Fibroblast of villous mesenchyme (primary cell): ENCODE results near the gene CD274. TPM values are rescaled to one million over a fixed set of nuclear protein-coding genes. Genes with fewer than 3 reads are reported as not detected.
"Not testable (repeated sequence)": the region's sequence is repeated elsewhere in the genome, so short reads cannot be mapped to it uniquely, and the experiment has no call there.

ENCODE experiments used
- DNase-seq: peaks from one replicate; pipeline ENCODE4 v3.0.0-alpha.2; 2010; ENCODE audit warnings: low read depth
- H3K4me3 ChIP-seq: 2 replicates; pipeline ENCODE4 v1.5.1; 2011; ENCODE audit warnings: low read depth, mild to moderate bottlenecking, low read length
- CTCF ChIP-seq: IDR thresholded peaks from 2 replicates; pipeline ENCODE4 v1.5.1; 2012; ENCODE audit warnings: low read depth, mild to moderate bottlenecking, low read length; ENCODE audit not compliant: insufficient read depth
- total RNA-seq: library from RNA; depleted of rRNA; stranded (reverse); fragments of >200 nt; gene quantifications from 2 replicates; pipeline ENCODE4 v1.2.3, GENCODE V29; 2012

The CD274 gene
- total RNA-seq, 1 donor, result 12.1 TPM

GRCh38 chr9:5488221-5489008 is 38.1 kb downstream of the CD274 start:
- no peak for TF ChIP-seq CTCF
- no peak overlapping the region for H3K4me3 ChIP-seq
- no peak for DNase-seq

- no peak overlapping the region for H3K4me3 ChIP-seq
- no peak for DNase-seq
- no peak for TF ChIP-seq CTCF
Measured at GRCh38 chr9:5489630-5490490, 39.5 kb downstream of the CD274 start.

GRCh38 chr9:5492965-5493678 is 42.8 kb downstream of the CD274 start:
- no peak overlapping the region for H3K4me3 ChIP-seq
- TF ChIP-seq CTCF, result no peak
- DNase-seq, result no peak

- H3K4me3 ChIP-seq, result no peak overlapping the region
- no peak for TF ChIP-seq CTCF
- DNase-seq, result peak; percentile 76
Measured at GRCh38 chr9:5493679-5494511, 43.6 kb downstream of the CD274 start.

GRCh38 chr9:5494765-5495164 is 44.4 kb downstream of the CD274 start:
- not testable (repeated sequence) for H3K4me3 ChIP-seq, DNase-seq

- no peak for TF ChIP-seq CTCF
- no peak for DNase-seq
- H3K4me3 ChIP-seq, result no peak overlapping the region
Measured at GRCh38 chr9:5499157-5499556, 48.8 kb downstream of the CD274 start.
